Stimulated activated CD4-positive, alpha-beta T cell treated with anti-CD3 and anti-CD28 coated beads, Interleukin-4, amount 100 ng/mL, for 24 hours (primary cell): ENCODE data around the gene LTO1.

Source experiments
- DNase-seq: peaks from one replicate; pipeline ENCODE4 v3.0.0-alpha.2; 2020

The LTO1 gene

GRCh38 chr11:69656536-69657455, 18.4 kb downstream of the LTO1 start:
- DNase-seq, result no peak

GRCh38 chr11:69655479-69656428, 19.4 kb downstream of the LTO1 start:
- DNase-seq, result no peak

GRCh38 chr11:69654660-69655478, 20.3 kb downstream of the LTO1 start:
- DNase-seq, result no peak

- no peak for DNase-seq
These were observed 21.0 kb downstream of the LTO1 start for GRCh38 chr11:69654001-69654659.

- no peak for DNase-seq
These were observed 21.7 kb downstream of the LTO1 start for GRCh38 chr11:69653406-69653960.

GRCh38 chr11:69652999-69653398, 22.2 kb downstream of the LTO1 start:
- no peak for DNase-seq

GRCh38 chr11:69651834-69652620, 23.1 kb downstream of the LTO1 start:
- no peak for DNase-seq

- no peak for DNase-seq
These were observed 24.3 kb downstream of the LTO1 start for GRCh38 chr11:69650832-69651344.

GRCh38 chr11:69650081-69650831, 24.9 kb downstream of the LTO1 start:
- DNase-seq, result no peak

- DNase-seq, result no peak
These were observed 25.6 kb downstream of the LTO1 start for GRCh38 chr11:69649576-69649900.

- no peak for DNase-seq
These were observed 26.2 kb downstream of the LTO1 start for GRCh38 chr11:69648679-69649575.

GRCh38 chr11:69647761-69648497, 27.2 kb downstream of the LTO1 start:
- DNase-seq, result no peak

GRCh38 chr11:69647390-69647748, 27.8 kb downstream of the LTO1 start:
- DNase-seq, result no peak

GRCh38 chr11:69646493-69647389, 28.4 kb downstream of the LTO1 start:
- DNase-seq, result no peak

- no peak for DNase-seq
These were observed 29.2 kb downstream of the LTO1 start for GRCh38 chr11:69645801-69646492.

- DNase-seq, result no peak
These were observed 30.0 kb downstream of the LTO1 start for GRCh38 chr11:69644962-69645675.
